Measurements from ENCODE around the gene NEDD9. TPM values are rescaled to one million over a fixed set of nuclear protein-coding genes. Genes with fewer than 3 reads are reported as not detected.

Gene NEDD9
- total and polyA plus RNA-seq, 2 experiments from 2014 or later, result 4.4 to 13.0 TPM

- TF ChIP-seq ZNF462 (CRISPR knock-in tag; IDR thresholded peaks at IDR 0.05) (no peak), CREB1 (CRISPR knock-in tag; IDR thresholded peaks at IDR 0.05; ENCODE audit: low read depth) (no peak), JUNB (IDR thresholded peaks at IDR 0.05; ENCODE audit: unreplicated experiment) (no peak)
Observed at GRCh38 chr6:11224966-11225463, 7.5 kb downstream of the NEDD9 start (continued).

GRCh38 chr6:11224252-11224965 lies 8.1 kb downstream of the NEDD9 start:
- H3K27ac Mint-ChIP-seq, result no peak overlapping the region
- no peaks in the 10 kb centered on the region for H3K36me3 Mint-ChIP-seq (ENCODE audit: low read depth)
- Histone ChIP-seq H3K27me3 (ENCODE audit: insufficient read depth) (no peaks in the 10 kb centered on the region), H3K36me3 (ENCODE audit: insufficient read depth) (no peaks in the 10 kb centered on the region), H3F3A (replicated peaks; ENCODE audit: low read depth) (no peaks in the 10 kb centered on the region), H3K79me2 (replicated peaks; ENCODE audit: insufficient read depth) (peaks cover 42% of the 10 kb centered on the region), H3K9me2 (ENCODE audit: insufficient read depth) (no peaks in the 10 kb centered on the region), H4K20me1 (replicated peaks; ENCODE audit: insufficient read depth) (no peaks in the 10 kb centered on the region; the same call in 1 of the 2 replicates), H3K4me3 (no peak overlapping the region), H2AFZ (no peak overlapping the region), H3K4me1 (ENCODE audit: insufficient read depth) (peaks cover 26% of the 10 kb centered on the region), H3K27ac (ENCODE audit: low read depth) (no peak overlapping the region), H3K4me2 (no peak overlapping the region)
- H3K4me3 Mint-ChIP-seq, result no peak overlapping the region
- H3K27me3 Mint-ChIP-seq (ENCODE audit: insufficient read depth, low read depth, poor library complexity), result peaks cover 4% of the 10 kb centered on the region
- H3K4me1 Mint-ChIP-seq, result peaks cover 33% of the 10 kb centered on the region
- TF ChIP-seq ZNF331 (CRISPR knock-in tag; IDR thresholded peaks at IDR 0.05; ENCODE audit: low read depth) (no peak), CREB1 (CRISPR knock-in tag; IDR thresholded peaks at IDR 0.05; ENCODE audit: low read depth) (no peak), POLR2AphosphoS5 (IDR thresholded peaks at IDR 0.05; ENCODE audit: low read depth) (no peak)
- TF ChIP-seq, protein P1, sequence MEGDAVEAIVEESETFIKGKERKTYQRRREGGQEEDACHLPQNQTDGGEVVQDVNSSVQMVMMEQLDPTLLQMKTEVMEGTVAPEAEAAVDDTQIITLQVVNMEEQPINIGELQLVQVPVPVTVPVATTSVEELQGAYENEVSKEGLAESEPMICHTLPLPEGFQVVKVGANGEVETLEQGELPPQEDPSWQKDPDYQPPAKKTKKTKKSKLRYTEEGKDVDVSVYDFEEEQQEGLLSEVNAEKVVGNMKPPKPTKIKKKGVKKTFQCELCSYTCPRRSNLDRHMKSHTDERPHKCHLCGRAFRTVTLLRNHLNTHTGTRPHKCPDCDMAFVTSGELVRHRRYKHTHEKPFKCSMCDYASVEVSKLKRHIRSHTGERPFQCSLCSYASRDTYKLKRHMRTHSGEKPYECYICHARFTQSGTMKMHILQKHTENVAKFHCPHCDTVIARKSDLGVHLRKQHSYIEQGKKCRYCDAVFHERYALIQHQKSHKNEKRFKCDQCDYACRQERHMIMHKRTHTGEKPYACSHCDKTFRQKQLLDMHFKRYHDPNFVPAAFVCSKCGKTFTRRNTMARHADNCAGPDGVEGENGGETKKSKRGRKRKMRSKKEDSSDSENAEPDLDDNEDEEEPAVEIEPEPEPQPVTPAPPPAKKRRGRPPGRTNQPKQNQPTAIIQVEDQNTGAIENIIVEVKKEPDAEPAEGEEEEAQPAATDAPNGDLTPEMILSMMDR (conservative IDR thresholded peaks at IDR 0.05; ENCODE audit: low read depth in 2 of 2), result no peak
- DNase-seq (ENCODE audit: low spot score) (no peak), ATAC-seq (no peak)
- no peaks in the 10 kb centered on the region for H3K9me3 Mint-ChIP-seq

Measured in GM23338 (cell line).